IPS-NIHi11 (cell line): ENCODE results near the gene FABP3.
"Not testable (repeated sequence)": the region's sequence is repeated elsewhere in the genome, so short reads cannot be mapped to it uniquely, and the experiment has no call there.

Source experiments
- DNase-seq: peaks from one replicate; pipeline ENCODE4 v3.0.0; 2012; ENCODE audit warnings: mixed read lengths, low spot score

The FABP3 gene

DNA sequence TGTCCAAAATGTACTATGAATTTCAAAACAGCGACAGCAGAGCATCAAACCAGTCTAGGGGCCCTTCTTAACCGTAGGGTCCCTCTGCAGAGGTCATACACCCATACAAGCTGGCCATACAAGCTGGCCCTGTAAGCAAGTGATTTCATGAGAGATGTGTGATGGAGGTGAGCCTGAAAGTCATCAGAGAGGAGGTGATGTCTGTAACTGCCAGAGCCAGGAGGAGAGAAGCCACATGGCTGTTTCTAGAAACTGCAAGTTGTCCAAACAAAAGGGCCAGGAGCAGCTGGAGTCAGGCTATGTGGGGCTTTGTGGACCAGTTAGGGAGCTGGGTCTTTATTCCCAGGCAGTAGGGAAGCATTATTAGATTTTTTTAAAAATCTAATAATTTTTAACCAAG lies 25.4 kb upstream of the FABP3 start:
- no peak for DNase-seq

DNA sequence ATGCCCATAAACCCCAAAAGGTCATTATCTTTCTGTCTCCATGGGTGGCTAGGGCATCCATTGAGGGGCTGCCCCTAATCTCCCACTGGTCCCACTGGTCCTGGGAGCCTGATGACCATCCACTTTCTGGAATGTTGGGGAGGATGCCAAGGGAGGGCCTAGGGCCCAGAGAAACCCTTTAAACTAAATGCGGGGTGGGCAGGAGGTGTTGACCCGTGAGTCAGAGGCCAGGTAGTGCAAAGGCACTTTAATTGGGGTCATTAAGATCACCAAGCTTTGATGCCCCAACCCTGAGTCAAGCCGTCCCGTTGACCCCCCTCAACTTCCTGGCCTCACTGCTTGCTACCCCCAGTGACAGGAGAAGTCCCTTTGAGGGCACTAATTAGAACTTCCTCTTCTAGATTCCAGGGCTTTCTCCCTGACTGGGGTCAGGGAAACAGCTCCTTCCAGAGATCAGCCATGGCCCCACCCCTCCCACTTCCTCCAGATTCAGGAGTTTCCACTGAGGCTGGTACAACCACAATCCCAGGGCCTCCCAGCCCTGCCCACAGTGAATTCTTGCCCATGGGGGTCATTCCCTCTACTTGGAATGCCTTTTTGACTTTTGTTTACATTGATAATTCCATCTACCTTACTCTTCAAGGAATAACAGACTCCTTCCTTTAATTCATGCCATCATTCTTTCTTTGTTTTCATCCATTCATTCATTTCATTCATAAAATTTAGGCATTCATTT lies 24.7 kb upstream of the FABP3 start:
- DNase-seq: no peak

DNA sequence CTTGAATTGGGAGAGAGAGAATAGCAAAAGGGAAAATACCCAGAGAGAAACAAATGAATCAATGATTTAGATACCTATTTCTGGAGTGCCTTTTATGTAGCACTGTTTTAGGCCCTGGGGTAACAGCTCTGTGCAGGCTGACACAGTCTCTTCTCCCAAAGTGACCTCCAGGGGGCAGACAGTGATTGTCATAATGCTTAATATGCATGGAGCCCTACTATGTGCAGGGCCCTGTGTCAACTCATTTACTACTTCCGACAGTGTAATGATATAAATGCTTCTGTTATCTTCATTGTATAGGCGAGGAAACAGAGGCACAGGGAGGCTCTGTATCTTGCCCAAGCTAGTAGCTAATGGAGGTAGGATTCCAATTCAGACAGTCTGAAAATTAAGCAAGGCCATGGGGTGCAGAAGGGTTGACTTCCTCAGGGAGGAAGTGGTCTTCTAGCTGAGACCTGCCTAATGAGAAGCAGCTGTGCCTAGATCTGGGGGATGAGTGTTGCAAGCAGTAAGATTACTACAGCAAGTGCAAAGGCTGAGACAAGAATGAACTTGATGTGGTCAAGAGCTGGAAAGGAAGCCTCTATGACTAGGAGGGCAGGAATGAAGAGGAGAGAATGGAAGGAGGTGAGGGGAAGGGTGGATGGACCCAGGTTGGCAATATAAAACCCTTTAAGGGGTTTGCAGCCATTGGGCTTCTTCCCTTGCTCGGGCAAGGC lies 23.9 kb upstream of the FABP3 start:
- DNase-seq: no peak

DNA sequence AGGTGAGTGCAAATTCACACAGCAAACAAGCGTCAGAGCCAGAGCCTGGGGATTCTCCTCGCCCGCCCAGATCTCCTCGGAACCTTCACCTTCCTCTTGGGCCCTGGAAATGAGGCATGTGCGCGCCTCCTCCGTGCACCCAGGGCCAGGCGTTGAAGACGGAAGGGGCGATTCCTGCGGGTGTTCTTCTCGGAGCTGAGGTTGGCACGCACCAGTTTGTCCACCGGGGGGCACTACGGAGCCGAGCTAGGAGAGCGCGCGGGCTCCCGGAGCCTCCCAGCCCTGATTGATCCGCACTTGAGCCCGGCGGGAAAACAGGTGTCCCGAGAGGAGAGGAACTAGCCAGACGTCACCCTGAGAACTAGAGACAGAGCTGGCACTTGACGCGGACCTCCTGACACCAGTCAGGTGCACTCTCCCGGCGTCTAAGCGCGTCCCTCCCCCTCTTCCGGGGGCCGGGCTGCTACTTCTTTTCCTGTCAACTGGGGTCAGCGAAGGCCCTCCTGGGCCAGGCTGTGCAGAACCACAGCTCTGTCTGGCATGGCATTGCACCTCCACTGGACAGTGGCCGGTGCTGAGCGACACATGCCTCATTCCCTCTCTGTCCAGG lies 21.8 kb upstream of the FABP3 start:
- DNase-seq: peak; percentile 90

DNA sequence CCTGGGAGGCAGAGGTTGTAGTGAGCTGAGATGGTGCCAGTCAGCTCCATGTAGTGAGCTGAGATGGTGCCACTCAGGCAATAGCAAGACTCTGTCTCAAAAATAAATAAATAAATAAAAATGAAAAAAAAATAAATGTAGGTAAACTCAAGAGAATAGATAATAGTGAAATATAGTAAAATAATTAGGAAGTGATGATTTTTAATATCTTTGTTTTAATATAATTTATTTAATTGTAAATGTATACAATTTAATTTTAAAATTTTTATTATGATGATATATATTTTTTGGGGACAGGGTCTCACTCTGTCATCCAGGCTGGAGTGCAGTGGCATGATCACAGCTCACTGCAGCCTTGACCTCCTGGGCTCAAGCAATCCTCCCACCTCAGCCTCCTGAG lies 20.6 kb upstream of the FABP3 start:
- DNase-seq: no peak

DNA sequence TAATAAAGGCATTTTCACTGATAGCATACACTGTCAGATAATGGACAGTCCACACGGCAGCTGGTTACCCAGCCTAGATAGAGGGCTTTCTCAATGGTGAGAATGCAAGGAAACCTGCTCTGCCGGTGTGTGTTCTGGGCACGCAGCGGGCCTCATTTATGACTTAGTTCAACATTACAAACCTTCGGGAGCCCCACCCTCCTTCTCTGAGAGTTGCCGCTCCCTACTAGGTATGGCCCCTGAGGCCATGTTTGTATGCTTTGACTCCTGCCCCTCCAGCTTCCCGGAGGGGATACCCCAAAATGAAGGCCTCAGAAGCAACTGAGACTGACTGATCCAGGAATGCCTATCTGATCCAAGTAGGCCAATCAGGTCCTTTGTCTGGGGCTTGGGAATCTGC lies 17.2 kb upstream of the FABP3 start:
- DNase-seq: no peak

DNA sequence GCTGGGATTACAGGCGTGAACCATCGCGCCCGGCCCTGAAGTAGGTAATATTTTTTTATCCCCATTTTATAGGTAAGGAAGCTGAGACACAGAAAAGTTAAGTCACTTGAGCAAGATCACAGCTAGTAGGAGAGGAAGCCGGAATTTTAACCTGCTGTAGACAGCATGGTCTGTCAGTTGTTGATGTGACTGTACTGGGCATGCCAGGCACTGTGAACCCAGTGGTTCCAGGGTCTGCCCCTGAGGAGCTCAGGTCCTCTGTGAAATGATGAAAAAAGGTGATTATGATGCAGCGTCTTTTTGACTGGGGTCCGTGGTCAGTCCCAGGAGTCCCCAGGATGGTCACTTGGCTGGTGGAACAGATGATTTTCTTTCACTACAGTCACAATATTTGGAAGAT lies 16.7 kb upstream of the FABP3 start:
- DNase-seq: no peak

DNA sequence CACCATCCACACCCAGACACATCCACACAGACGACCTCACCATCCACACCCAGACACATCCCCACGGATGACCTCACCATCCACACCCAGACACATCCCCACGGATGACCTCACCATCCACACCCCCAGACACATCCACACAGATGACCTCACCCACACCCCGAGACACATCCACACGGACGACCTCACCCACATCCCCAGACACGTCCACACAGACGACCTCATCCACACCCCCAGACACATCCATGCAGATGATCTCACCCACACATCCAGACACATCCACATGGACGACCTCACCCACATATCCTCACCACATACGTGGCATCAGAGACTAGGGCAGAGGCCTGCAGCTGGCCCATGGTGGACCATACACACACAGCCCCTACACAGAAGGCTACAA lies 14.7 kb upstream of the FABP3 start:
- DNase-seq: no peak

DNA sequence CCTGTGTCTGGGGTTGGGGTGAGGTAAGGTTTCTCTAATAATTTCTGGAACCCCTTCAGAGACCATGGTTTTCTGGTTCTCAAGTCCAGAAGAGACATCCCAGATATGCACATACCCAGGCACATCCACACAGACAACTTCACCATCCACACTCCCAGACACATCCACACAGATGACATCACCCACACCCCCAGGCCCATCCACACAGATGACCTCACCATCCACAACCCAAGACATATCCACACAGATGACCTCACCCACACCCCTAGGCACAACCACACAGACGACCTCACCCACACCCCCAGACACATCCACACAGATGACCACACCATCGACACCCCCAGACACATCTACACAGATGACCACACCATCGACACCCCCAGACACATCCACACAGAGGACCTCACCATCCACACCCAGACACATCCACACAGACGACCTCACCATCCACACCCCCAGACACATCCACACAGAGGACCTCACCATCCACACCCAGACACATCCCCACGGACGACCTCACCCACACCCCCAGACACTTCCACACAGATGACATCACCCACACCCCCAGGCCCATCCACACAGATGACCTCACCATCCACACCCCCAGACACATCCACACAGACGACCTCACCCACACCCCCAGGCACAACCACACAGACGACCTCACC lies 13.8 kb upstream of the FABP3 start:
- not testable (repeated sequence) for DNase-seq

DNA sequence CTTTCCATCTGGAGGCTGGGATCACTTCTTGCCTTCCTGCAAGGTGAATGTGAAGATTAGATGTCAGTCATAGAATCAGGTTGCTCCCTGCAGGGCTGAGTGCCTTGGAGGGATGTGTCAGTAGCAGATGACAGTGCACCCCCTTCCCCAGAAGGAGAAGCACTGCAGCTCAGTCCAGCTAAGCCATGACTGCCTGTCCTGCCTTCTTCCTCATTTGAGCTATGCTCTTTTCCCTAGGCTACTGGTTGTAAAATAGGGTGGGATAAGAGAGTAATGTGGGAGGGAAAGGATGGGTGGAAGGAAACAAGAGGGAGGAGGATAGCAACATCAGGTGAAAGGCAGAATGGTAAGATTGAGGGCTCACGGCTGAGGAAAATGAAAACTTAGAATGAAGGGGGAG lies 11.1 kb upstream of the FABP3 start:
- no peak for DNase-seq

DNA sequence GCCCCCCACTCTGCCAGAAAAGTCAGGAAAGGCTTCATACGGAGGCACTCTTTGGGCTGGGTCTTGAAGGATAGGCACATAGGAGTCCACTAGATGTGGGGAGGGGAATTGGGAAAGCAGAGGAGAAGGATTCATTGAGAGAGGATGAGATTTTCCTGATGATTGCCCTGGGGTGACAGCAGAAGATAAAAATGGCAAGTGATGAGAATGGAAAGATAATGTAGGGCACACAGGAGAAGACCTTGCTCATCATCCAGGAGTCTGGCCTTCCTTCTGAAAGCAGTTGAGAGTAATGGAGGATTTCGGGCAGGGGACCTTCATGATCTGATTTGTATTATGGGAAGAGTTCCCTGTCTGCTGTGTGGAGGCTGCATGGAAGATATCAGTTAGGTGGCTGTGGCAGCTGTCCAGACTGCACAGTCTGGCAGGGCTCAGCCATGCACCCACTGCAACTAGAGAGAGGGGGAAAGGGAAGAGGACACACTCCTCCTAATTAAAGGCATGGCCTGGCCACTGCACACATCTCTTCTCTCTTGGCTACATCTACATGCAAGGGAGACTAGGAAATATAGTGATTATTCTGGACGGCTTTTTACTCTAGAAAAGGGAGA lies 9.6 kb upstream of the FABP3 start:
- no peak for DNase-seq

DNA sequence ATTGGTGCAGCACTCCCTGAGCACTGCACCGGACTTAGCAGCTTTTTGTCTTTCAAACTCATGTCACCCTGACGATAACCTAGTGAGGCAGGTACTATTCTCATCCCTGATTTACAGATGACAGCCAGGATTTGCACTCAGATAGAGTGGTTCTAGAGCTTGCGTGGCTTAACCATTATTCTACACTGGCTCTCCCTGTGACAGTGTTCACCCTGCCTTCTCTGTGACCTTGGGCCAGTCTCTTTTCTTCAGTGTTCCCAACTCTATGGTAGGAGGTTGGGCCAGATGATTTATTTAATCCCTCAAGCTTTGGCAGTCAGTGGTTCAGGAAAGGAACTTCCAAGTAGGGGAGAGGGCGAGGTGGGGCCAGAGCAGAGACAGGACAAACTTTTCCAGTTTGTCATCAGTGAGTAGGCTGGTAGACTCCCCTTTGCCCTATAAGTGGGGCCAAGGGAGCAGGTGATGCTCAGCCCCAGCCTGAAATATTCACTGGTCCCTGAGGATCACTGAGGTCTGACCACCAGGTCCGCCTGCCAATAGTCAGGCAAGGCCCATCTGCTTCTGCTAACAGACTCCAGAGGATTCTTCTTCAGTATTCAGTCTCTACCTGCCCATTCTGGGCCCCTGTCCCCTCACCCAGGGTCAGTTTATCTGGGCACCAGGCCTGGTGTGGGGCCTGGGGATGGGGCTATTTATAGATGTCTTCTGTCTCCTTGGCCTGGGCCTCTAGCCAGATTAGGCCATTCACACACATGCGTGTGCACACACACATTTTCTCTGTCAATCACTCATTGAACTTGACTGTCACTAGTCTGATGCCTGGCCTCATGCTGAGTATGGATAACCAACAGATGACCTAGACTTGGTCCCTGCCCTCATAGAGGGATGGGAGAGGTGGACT lies 8.8 kb upstream of the FABP3 start:
- no peak for DNase-seq

DNA sequence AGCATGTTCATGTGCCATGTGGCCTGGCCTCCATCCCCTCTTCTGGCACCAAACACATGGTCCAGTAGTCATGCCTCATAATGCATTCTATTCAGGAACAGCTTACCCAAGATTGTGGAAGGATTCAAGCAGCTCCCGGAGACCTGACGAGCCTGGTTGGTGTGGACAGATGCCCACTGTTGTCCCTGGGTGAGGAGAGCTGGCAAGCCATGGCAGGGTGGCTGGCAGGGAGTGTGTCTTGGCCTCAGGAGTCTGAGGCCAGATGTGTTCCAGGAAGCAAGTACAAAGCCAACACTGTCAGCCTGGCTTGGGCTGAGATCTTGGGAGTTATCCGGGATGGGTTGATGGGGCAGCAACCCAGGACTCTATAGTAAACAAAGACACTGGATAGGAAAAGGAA lies 7.3 kb upstream of the FABP3 start:
- no peak for DNase-seq

DNA sequence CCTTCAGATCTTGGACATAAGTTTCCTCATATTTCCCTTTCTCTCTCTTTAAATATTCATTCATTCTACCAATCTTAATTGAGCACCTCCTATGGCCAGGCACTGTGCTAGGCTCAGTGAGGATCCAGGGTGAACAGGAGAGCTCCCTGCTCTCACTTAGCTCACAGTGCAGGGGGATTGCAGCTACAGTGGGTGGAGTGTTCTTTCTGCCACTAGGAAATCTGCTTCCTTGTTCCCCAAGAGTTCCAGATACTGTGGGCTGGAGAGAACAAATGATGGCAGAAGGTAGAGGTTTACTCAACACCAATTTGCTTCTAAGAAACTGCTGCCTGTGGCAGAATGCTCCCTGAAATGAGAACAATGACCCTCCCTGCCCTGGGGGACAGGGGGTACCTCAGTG lies 5.1 kb upstream of the FABP3 start:
- no peak for DNase-seq

DNA sequence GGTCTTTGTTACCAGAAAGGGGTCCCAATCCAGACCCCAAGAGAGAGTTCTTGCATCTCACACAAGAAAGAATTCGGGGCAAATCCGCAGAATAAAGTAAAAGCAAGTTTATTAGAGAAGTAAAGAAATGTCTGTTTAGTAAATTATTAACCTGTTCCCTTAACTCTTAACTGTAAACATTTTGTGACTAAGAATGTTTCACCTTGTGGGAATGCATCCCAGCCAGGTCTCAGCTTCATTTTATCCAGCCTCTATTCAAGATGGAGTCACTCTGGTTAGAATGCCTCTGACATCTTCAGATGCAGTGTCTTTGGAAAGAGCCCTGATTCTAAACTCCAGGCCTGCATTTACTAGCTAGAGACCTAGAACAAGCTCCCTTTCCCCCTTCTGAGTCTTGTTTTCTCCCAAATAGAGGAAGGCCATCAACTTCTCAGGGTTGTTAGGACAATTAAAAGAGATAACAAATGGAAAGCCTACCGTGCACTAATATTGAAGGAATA lies 4.5 kb upstream of the FABP3 start:
- no peak for DNase-seq

DNA sequence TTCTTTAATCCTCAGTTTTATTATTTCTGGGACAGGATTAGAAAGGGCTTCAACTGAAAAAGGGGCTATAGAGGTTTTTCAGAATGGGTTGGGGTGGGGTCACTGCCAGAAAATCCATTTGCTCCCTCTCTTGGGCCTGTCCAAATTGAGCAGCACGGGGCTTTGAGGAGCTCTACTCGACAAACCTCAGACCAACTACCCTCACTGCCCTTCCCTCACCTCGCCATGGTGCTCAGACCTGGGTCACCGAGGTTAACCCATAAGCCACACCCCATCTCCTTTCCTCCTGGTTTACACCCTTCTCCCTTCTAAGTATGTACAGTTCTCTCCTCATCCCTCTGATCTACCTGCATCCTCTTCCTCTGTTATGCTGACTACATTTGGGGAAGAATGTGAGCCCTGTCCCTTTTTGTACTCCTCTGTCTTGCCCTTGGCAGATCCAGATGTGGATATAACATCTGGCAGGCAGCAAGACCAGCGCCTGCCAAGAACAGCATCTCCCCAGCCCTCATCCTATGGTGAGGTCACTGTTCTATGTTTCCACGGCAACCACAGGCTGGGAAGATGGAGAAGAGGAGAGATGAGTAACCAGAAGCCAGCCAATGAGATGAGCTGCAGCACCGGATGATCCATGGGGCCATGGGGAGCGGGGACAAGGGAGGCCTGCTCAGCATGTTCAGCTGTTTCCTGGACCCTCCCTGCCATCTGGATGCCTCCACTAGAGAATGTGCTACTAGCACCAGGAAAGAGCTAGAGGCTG lies 3.7 kb upstream of the FABP3 start:
- peak; percentile 65 for DNase-seq

DNA sequence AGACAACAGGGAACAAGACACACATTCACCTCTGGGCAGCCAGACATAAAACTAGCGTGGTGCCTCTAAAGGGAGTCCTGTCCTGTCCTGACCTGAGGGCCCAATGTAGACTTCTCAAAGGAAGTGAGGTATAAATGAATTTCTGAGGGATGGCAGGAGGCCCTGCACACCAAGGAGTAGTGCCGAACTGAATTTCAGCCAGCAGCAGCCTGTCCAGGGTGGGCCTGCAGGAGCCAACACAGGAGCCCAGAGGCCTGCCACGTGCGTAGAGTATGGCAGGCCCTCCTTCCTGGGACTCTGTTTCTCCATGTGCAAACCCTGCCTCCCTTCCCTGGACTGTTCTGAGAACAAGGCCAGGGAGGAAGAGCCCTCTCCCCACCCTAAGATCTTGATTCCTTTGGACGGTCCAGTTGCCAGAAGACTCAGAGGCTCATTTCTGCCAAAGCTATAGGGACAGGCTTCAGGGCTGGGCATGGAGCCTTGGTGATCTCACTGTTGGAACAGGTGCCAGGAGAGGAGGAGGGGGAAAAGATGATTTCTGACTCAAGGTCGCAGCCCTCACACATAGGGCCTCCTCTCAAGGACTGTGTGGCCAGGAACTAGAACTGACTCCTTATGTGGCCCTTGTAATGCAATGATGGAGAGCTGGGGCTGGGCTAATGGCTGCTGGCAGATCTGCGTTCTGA lies 1.8 kb upstream of the FABP3 start:
- no peak for DNase-seq

DNA sequence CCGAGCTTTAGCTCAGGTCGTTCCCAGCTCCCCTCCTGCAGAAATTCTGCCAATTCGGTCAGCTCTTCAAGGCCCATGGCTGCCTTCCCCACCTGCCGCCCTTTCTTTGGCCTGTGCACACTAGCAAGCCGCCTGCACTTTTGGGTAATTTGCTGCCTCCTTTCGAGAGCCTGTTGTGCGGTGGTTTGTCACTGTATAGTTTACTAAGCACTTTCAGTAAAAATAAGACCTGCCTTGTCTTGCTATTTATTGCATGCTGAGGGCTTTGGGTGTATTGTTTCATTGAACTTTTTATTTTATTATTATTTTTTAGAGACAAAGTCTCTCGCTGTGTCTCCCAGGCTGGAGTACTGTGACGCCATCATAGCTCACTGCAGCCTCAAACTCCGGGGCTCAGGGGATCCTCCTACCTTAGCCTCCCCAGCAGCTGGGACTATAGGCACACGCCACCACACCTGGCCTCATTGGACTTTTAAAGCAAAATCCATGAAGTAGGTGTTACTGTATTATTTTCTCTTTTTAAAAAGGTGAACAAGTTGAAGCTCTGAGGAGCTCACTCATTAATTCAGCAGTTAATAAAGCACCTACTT lies 1.1 kb upstream of the FABP3 start:
- DNase-seq: no peak

DNA sequence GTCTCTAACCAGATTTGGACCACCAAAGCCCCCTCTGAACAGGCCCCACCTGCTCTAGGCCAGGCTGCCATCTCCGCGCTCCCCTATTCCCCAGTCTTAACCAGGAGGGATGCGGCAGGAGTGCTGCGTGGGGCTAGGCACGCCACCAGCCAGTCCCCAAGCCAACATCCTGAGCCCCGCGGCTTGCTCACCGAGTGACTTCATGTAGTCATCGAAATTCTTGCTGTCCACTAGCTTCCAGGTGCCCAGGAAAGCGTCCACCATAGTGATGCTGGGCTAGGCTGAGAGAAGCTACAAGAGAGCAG lies 173 bp downstream of the FABP3 start:
- no peak for DNase-seq

DNA sequence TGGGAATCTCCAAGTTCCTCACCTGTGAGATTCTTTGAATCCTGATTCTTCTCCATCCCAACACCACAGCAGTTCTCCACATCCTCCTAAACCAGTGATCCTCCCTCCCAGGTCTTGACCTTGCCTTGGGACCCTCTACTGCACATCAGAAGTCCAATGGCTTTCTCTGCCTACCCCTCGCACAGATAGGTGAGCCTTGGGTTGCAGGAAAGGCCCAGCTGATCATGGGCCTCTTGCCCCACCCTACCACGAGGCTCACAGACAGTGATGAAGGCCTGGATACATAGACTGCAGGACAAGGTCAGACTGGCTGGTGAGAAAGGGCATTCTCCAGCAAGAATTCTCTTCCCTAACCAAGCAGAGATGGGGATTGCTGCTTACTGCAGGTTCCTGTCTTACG lies 825 bp downstream of the FABP3 start:
- no peak for DNase-seq
